PC-9 (cell line): ENCODE results near the gene CADM4.

Experiments used
- CTCF ChIP-seq: fragments of 200-600 bp; sonication (generic); conservative IDR thresholded peaks from 2 replicates; pipeline ENCODE4 v1.6.1; 2017; ENCODE audit warnings: mixed run types, antibody characterized with exemption, mild to moderate bottlenecking, moderate library complexity
- EZH2 ChIP-seq: fragments of 200-600 bp; sonication (generic); IDR thresholded peaks from 2 replicates; pipeline ENCODE4 v1.8.0; 2017; ENCODE audit warnings: antibody characterized with exemption, low read depth

- TF ChIP-seq CTCF (no peak), EZH2 (no peak)
Measured at GRCh38 chr19:43667876-43668405, 28.3 kb upstream of the CADM4 start.
